Measurements from ENCODE around the gene GPC5. TPM values are rescaled to one million over a fixed set of nuclear protein-coding genes. Genes with fewer than 3 reads are reported as not detected.

The GPC5 gene
- total RNA-seq, 2 experiments from 2014 or later: 2.4 TPM; not detected in 1

DNA sequence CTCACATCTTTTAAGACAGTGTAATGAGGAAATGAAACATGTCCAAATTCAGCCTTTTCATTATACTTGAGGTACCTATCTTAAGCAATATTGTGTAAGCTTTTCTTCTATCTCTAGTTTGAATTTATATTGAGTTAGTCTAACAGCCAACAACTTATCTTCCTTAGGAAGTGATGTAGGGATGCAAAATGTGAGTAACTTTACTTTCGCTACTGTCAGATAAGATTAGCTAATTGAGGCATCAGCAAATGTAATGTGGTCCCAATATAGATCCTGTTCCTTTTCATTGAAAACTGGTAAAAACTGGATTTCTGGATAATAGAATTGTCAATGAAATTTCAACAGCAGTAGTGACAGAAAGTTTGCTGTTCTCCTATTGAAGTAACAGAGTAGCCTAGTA, 902.2 kb downstream of the GPC5 start:
- Histone ChIP-seq H3K36me3 (ENCODE audit: insufficient read depth, low read length) (no peaks in the 10 kb centered on the region), H3K9me2 (ENCODE audit: insufficient read depth, low read length) (no peaks in the 10 kb centered on the region), H3K4me1 (ENCODE audit: insufficient read depth, low read length, poor library complexity, severe bottlenecking) (no peaks in the 10 kb centered on the region), H4K20me1 (ENCODE audit: insufficient read depth, low read length) (no peaks in the 10 kb centered on the region), H3K79me2 (ENCODE audit: insufficient read depth, low read depth, low read length) (no peaks in the 10 kb centered on the region), H3K4me3 (ENCODE audit: low read depth, low read length, poor library complexity, severe bottlenecking) (no peak overlapping the region), H3K9me3 (ENCODE audit: low read length) (peaks cover 5% of the 10 kb centered on the region; the same call in 1 of the 2 replicates), H3K4me2 (ENCODE audit: low read length) (no peak overlapping the region), H3K27ac (ENCODE audit: low read depth, low read length, poor library complexity, severe bottlenecking) (no peak overlapping the region), H2AFZ (ENCODE audit: low read length) (no peak overlapping the region)
- BruUV-seq (replicated peaks): no TSS peak
- no peak for DNase-seq (ENCODE audit: low spot score)
- intact Hi-C loops (cut with micrococcal nuclease; ENCODE audit: unreplicated experiment): no loop called here
- TF ChIP-seq, protein P1, sequence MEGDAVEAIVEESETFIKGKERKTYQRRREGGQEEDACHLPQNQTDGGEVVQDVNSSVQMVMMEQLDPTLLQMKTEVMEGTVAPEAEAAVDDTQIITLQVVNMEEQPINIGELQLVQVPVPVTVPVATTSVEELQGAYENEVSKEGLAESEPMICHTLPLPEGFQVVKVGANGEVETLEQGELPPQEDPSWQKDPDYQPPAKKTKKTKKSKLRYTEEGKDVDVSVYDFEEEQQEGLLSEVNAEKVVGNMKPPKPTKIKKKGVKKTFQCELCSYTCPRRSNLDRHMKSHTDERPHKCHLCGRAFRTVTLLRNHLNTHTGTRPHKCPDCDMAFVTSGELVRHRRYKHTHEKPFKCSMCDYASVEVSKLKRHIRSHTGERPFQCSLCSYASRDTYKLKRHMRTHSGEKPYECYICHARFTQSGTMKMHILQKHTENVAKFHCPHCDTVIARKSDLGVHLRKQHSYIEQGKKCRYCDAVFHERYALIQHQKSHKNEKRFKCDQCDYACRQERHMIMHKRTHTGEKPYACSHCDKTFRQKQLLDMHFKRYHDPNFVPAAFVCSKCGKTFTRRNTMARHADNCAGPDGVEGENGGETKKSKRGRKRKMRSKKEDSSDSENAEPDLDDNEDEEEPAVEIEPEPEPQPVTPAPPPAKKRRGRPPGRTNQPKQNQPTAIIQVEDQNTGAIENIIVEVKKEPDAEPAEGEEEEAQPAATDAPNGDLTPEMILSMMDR (conservative IDR thresholded peaks at IDR 0.05; ENCODE audit: low read length): no peak
- no peak for TF ChIP-seq EZH2phosphoT487 (IDR thresholded peaks at IDR 0.05; ENCODE audit: borderline replicate concordance, low read depth, low read length)
- ChIA-PET POLR2A (interaction anchor here (0.6 to 2.1 kb wide), 6 partner anchors 8 to 215 kb away, joined by 3 to 7 read pairs (median 4); no protein-coding TSS in a partner anchor), CTCF (ENCODE audit: unreplicated experiment) (no interaction called here)

DNA sequence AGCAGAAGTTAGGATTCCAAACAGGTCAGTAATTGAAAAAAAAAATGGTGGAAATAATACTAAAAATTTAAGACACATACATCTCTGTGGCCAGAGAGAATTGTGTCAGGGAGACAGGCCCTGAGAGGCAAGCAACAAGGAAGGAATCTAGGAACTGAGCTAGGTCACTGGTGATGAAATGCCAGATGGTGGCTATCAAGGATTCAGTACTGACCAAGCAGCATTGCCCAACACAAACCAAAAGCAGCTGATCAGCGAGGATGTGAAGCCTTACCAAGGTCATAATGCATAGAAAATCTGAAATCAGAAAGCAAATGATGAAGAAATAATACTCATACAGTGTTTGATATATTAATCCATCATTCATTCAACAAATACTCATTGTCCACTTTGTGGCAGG, 905.0 kb downstream of the GPC5 start:
- no peaks in the 10 kb centered on the region for H3K36me3 ChIP-seq (ENCODE audit: insufficient read depth, low read length)
- no peak overlapping the region for H3K4me3 ChIP-seq (ENCODE audit: low read depth, low read length, poor library complexity, severe bottlenecking)
- H3K9me2 ChIP-seq (ENCODE audit: insufficient read depth, low read length): no peaks in the 10 kb centered on the region
- no peaks in the 10 kb centered on the region for H3K9me3 ChIP-seq (ENCODE audit: low read length)
- CTCF ChIA-PET (ENCODE audit: unreplicated experiment): no interaction called here
- no peaks in the 10 kb centered on the region for H4K20me1 ChIP-seq (ENCODE audit: insufficient read depth, low read length)
- H2AFZ ChIP-seq (ENCODE audit: low read length): no peak overlapping the region
- no peaks in the 10 kb centered on the region for H3K4me1 ChIP-seq (ENCODE audit: insufficient read depth, low read length, poor library complexity, severe bottlenecking)
- TF ChIP-seq, protein P1 (conservative IDR thresholded peaks at IDR 0.05; ENCODE audit: low read length): no peak
- no peak for TF ChIP-seq EZH2phosphoT487 (IDR thresholded peaks at IDR 0.05; ENCODE audit: borderline replicate concordance, low read depth, low read length)
- intact Hi-C loops (cut with micrococcal nuclease; ENCODE audit: unreplicated experiment): no loop called here
- DNase-seq (ENCODE audit: low spot score): no peak
- no TSS peak for BruUV-seq (replicated peaks)
- H3K4me2 ChIP-seq (ENCODE audit: low read length): no peak overlapping the region
- H3K27ac ChIP-seq (ENCODE audit: low read depth, low read length, poor library complexity, severe bottlenecking): no peak overlapping the region
- POLR2A ChIA-PET: interaction anchor here (0.7 to 0.9 kb wide), 3 partner anchors 17 to 33 kb away, joined by 3 to 4 read pairs (median 3); no protein-coding TSS in a partner anchor
- no peaks in the 10 kb centered on the region for H3K79me2 ChIP-seq (ENCODE audit: insufficient read depth, low read depth, low read length)

DNA sequence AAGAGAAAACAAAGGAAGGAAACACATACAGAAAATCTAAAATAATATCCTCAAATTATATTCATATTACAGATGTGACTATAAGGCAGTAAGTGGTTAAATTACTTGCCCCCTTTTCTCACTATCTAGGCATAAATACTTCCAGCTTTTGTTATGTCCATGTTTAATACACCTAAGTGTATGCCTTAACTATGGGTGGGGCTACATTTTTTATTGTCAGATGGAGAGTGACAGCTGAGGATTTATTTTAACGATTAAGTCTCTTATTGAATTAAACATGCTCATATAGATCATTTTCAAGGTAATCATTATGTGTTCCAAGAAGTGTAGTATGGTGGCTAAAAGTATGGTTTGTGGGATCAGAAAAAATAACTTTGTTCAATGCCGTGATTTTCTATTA, 909.3 kb downstream of the GPC5 start:
- no peak overlapping the region for H2AFZ ChIP-seq (ENCODE audit: low read length)
- H4K20me1 ChIP-seq (ENCODE audit: insufficient read depth, low read length): no peaks in the 10 kb centered on the region
- H3K4me2 ChIP-seq (ENCODE audit: low read length): no peak overlapping the region
- H3K27ac ChIP-seq (ENCODE audit: low read depth, low read length, poor library complexity, severe bottlenecking): no peak overlapping the region
- intact Hi-C loops (cut with micrococcal nuclease; ENCODE audit: unreplicated experiment): no loop called here
- H3K4me3 ChIP-seq (ENCODE audit: low read depth, low read length, poor library complexity, severe bottlenecking): no peak overlapping the region
- H3K4me1 ChIP-seq (ENCODE audit: insufficient read depth, low read length, poor library complexity, severe bottlenecking): no peaks in the 10 kb centered on the region
- H3K9me2 ChIP-seq (ENCODE audit: insufficient read depth, low read length): peaks cover 5% of the 10 kb centered on the region; the same call in 1 of the 2 replicates
- CTCF ChIA-PET (ENCODE audit: unreplicated experiment): no interaction called here
- H3K36me3 ChIP-seq (ENCODE audit: insufficient read depth, low read length): no peaks in the 10 kb centered on the region
- POLR2A ChIA-PET: interaction anchor here (0.5 to 1.3 kb wide), 6 partner anchors 9 to 199 kb away, joined by 3 to 5 read pairs (median 4); no protein-coding TSS in a partner anchor
- no TSS peak for BruUV-seq (replicated peaks)
- 0 out of 2 replicates have a peak, but pooled peaks cover 2% of the 10 kb centered on the region for H3K9me3 ChIP-seq (ENCODE audit: low read length)
- H3K79me2 ChIP-seq (ENCODE audit: insufficient read depth, low read depth, low read length): no peaks in the 10 kb centered on the region
- no peak for DNase-seq (ENCODE audit: low spot score)
- no peak for TF ChIP-seq EZH2phosphoT487 (IDR thresholded peaks at IDR 0.05; ENCODE audit: borderline replicate concordance, low read depth, low read length)
- TF ChIP-seq, protein P1 (conservative IDR thresholded peaks at IDR 0.05; ENCODE audit: low read length): no peak

Data from OCI-LY7 (cell line).